Measurements from ENCODE around the gene CACNA1C.

The CACNA1C gene

GRCh38 chr12:2622460-2622859 lies 569.7 kb downstream of the CACNA1C start:
- H3K4me3 ChIP-seq (ENCODE audit: low read depth, low read length): no peak overlapping the region
- H3K79me2 ChIP-seq (ENCODE audit: control insufficient read depth, insufficient read depth, low read length, unreplicated experiment): no peaks in the 10 kb centered on the region
- H3K36me3 ChIP-seq (ENCODE audit: insufficient read depth, low read length): no peaks in the 10 kb centered on the region
- H3K4me1 ChIP-seq (ENCODE audit: control insufficient read depth, insufficient read depth, low read length, unreplicated experiment): no peaks in the 10 kb centered on the region
- H3K27me3 ChIP-seq (ENCODE audit: insufficient read depth, low read length): 0 out of 2 replicates have a peak, but pooled peaks cover 5% of the 10 kb centered on the region
- H3K27ac ChIP-seq (ENCODE audit: low read depth, low read length): no peak overlapping the region
- H2AFZ ChIP-seq (ENCODE audit: low read length, unreplicated experiment): no peak overlapping the region

- H3K36me3 ChIP-seq (ENCODE audit: insufficient read depth, low read length): no peaks in the 10 kb centered on the region
- H3K4me1 ChIP-seq (ENCODE audit: control insufficient read depth, insufficient read depth, low read length, unreplicated experiment): no peaks in the 10 kb centered on the region
- no peaks in the 10 kb centered on the region for H3K79me2 ChIP-seq (ENCODE audit: control insufficient read depth, insufficient read depth, low read length, unreplicated experiment)
- no peak overlapping the region for H2AFZ ChIP-seq (ENCODE audit: low read length, unreplicated experiment)
- H3K27ac ChIP-seq (ENCODE audit: low read depth, low read length): no peak overlapping the region
- H3K4me3 ChIP-seq (ENCODE audit: low read depth, low read length): no peak overlapping the region
- 0 out of 2 replicates have a peak, but pooled peaks cover 5% of the 10 kb centered on the region for H3K27me3 ChIP-seq (ENCODE audit: insufficient read depth, low read length)
Measured at GRCh38 chr12:2623472-2623871, 570.7 kb downstream of the CACNA1C start.

DNA sequence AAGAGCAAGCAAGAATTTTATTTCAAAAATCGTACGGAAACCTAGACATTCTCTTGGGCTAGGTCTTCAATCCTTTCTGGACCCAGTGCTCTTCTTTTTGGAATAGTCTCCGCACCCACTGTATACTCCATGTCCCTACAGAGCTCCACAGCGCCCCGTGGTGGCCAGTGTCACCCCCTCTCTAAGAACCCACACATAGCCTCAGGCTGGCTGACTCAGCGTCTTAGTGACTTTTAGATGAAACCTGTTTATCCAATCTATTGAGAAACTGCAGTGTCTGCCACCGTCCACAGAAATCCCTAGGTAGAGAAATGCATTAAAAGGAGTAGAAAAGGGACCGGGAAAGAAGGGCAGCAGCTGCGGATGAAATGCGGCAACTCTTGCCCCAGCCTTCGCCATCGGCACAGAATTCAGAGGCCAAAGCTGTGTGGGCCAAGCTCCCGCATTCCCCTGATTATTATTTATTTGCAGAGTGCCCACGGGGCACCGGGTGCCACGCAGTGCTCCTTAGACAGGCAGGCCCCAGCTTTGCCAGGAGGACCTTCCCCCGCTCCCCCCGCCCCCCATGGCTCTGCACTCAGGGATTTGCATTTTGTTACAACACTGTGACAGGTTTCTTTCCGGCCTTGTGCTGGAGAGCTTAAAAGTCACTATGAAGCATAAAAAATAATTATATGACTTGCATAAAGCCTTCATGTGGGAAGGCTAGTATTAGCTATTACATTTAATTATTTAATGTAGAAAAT lies 571.9 kb downstream of the CACNA1C start:
- no peaks in the 10 kb centered on the region for H3K4me1 ChIP-seq (ENCODE audit: control insufficient read depth, insufficient read depth, low read length, unreplicated experiment)
- H3K36me3 ChIP-seq (ENCODE audit: insufficient read depth, low read length): no peaks in the 10 kb centered on the region
- H3K27ac ChIP-seq (ENCODE audit: low read depth, low read length): no peak overlapping the region
- no peak overlapping the region for H2AFZ ChIP-seq (ENCODE audit: low read length, unreplicated experiment)
- 0 out of 2 replicates have a peak, but pooled peaks cover 5% of the 10 kb centered on the region for H3K27me3 ChIP-seq (ENCODE audit: insufficient read depth, low read length)
- H3K79me2 ChIP-seq (ENCODE audit: control insufficient read depth, insufficient read depth, low read length, unreplicated experiment): no peaks in the 10 kb centered on the region
- H3K4me3 ChIP-seq (ENCODE audit: low read depth, low read length): no peak overlapping the region

DNA sequence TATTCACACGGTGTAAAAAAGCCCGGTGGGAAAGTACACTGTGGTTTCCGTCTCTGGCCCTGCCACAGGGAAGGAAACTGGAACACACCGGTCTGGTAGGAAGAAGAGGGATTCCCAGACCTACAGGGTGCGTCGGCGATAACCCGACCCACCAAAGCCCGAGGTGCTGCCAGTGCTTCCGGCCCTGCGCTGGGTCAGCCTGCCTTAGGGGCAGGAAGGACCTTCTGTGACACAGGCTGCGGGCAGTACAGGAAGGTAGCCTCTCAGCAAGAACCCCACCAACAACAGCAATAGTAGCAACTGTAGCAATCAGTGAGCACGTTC lies 572.5 kb downstream of the CACNA1C start:
- no peak overlapping the region for H2AFZ ChIP-seq (ENCODE audit: low read length, unreplicated experiment)
- no peaks in the 10 kb centered on the region for H3K4me1 ChIP-seq (ENCODE audit: control insufficient read depth, insufficient read depth, low read length, unreplicated experiment)
- H3K27me3 ChIP-seq (ENCODE audit: insufficient read depth, low read length): 0 out of 2 replicates have a peak, but pooled peaks cover 5% of the 10 kb centered on the region
- H3K79me2 ChIP-seq (ENCODE audit: control insufficient read depth, insufficient read depth, low read length, unreplicated experiment): no peaks in the 10 kb centered on the region
- no peak overlapping the region for H3K27ac ChIP-seq (ENCODE audit: low read depth, low read length)
- no peak overlapping the region for H3K4me3 ChIP-seq (ENCODE audit: low read depth, low read length)
- H3K36me3 ChIP-seq (ENCODE audit: insufficient read depth, low read length): no peaks in the 10 kb centered on the region

DNA sequence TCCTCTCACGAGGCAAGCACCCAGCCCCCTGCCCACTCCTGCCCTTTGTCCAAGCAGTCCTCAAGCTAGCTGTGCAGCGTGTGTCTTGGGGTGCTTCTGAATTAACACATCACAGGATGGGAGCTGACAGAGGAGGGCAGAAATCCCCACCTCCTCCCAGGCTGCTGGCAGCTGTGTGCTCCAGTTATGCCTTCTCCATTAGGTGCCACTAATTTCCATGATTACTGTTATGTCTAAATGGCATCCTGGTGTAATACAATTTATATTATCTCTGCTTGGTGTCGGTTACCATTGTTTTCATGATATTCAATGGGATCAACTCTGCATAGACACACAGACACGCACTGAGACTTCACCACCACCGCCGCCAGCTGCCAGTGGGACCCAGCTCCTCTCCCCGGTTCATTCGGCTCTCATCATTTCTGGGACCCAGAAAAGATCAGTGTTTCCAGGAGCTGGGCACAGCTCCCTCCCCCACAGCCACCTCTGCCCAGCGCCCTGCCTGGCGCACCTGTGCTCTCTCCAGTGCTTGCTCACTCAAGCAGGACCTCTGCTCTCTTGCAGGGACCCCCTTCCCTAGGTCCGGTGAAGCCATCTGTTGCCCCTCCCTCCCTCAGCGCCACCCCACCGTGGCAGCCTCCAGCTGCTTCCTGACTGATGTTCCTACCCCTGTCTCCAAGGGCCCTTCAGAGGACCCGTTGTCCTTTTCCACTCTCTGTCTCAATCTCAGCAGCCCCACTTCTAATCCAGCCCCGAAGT lies 574.5 kb downstream of the CACNA1C start:
- H3K4me1 ChIP-seq (ENCODE audit: control insufficient read depth, insufficient read depth, low read length, unreplicated experiment): no peaks in the 10 kb centered on the region
- no peak overlapping the region for H3K4me3 ChIP-seq (ENCODE audit: low read depth, low read length)
- H3K27me3 ChIP-seq (ENCODE audit: insufficient read depth, low read length): no peaks in the 10 kb centered on the region; the same call in 1 of the 2 replicates
- no peak overlapping the region for H3K27ac ChIP-seq (ENCODE audit: low read depth, low read length)
- H2AFZ ChIP-seq (ENCODE audit: low read length, unreplicated experiment): no peak overlapping the region
- H3K36me3 ChIP-seq (ENCODE audit: insufficient read depth, low read length): no peaks in the 10 kb centered on the region
- H3K79me2 ChIP-seq (ENCODE audit: control insufficient read depth, insufficient read depth, low read length, unreplicated experiment): no peaks in the 10 kb centered on the region

GRCh38 chr12:2627835-2628191 lies 575.0 kb downstream of the CACNA1C start:
- Histone ChIP-seq H3K4me1 (ENCODE audit: control insufficient read depth, insufficient read depth, low read length, unreplicated experiment) (no peaks in the 10 kb centered on the region), H2AFZ (ENCODE audit: low read length, unreplicated experiment) (no peak overlapping the region), H3K4me3 (ENCODE audit: low read depth, low read length) (no peak overlapping the region), H3K36me3 (ENCODE audit: insufficient read depth, low read length) (no peaks in the 10 kb centered on the region), H3K27ac (ENCODE audit: low read depth, low read length) (no peak overlapping the region), H3K79me2 (ENCODE audit: control insufficient read depth, insufficient read depth, low read length, unreplicated experiment) (no peaks in the 10 kb centered on the region), H3K27me3 (ENCODE audit: insufficient read depth, low read length) (no peaks in the 10 kb centered on the region; the same call in 1 of the 2 replicates)

GRCh38 chr12:2628401-2628800 lies 575.6 kb downstream of the CACNA1C start:
- H3K4me3 ChIP-seq (ENCODE audit: low read depth, low read length): no peak overlapping the region
- no peaks in the 10 kb centered on the region for H3K36me3 ChIP-seq (ENCODE audit: insufficient read depth, low read length)
- H2AFZ ChIP-seq (ENCODE audit: low read length, unreplicated experiment): no peak overlapping the region
- H3K4me1 ChIP-seq (ENCODE audit: control insufficient read depth, insufficient read depth, low read length, unreplicated experiment): no peaks in the 10 kb centered on the region
- no peak overlapping the region for H3K27ac ChIP-seq (ENCODE audit: low read depth, low read length)
- no peaks in the 10 kb centered on the region; the same call in 1 of the 2 replicates for H3K27me3 ChIP-seq (ENCODE audit: insufficient read depth, low read length)
- H3K79me2 ChIP-seq (ENCODE audit: control insufficient read depth, insufficient read depth, low read length, unreplicated experiment): no peaks in the 10 kb centered on the region

- H3K4me3 ChIP-seq (ENCODE audit: low read depth, low read length): no peak overlapping the region
- no peaks in the 10 kb centered on the region for H3K36me3 ChIP-seq (ENCODE audit: insufficient read depth, low read length)
- no peaks in the 10 kb centered on the region; the same call in 1 of the 2 replicates for H3K27me3 ChIP-seq (ENCODE audit: insufficient read depth, low read length)
- H3K79me2 ChIP-seq (ENCODE audit: control insufficient read depth, insufficient read depth, low read length, unreplicated experiment): no peaks in the 10 kb centered on the region
- no peak overlapping the region for H2AFZ ChIP-seq (ENCODE audit: low read length, unreplicated experiment)
- H3K27ac ChIP-seq (ENCODE audit: low read depth, low read length): no peak overlapping the region
- no peaks in the 10 kb centered on the region for H3K4me1 ChIP-seq (ENCODE audit: control insufficient read depth, insufficient read depth, low read length, unreplicated experiment)
Measured at GRCh38 chr12:2629051-2629450, 576.3 kb downstream of the CACNA1C start.

GRCh38 chr12:2631653-2632350 lies 579.0 kb downstream of the CACNA1C start:
- no peaks in the 10 kb centered on the region; the same call in 1 of the 2 replicates for H3K27me3 ChIP-seq (ENCODE audit: insufficient read depth, low read length)
- no peak overlapping the region for H2AFZ ChIP-seq (ENCODE audit: low read length, unreplicated experiment)
- no peak overlapping the region for H3K4me3 ChIP-seq (ENCODE audit: low read depth, low read length)
- H3K4me1 ChIP-seq (ENCODE audit: control insufficient read depth, insufficient read depth, low read length, unreplicated experiment): no peaks in the 10 kb centered on the region
- H3K27ac ChIP-seq (ENCODE audit: low read depth, low read length): no peak overlapping the region
- H3K36me3 ChIP-seq (ENCODE audit: insufficient read depth, low read length): no peaks in the 10 kb centered on the region
- H3K79me2 ChIP-seq (ENCODE audit: control insufficient read depth, insufficient read depth, low read length, unreplicated experiment): no peaks in the 10 kb centered on the region

DNA sequence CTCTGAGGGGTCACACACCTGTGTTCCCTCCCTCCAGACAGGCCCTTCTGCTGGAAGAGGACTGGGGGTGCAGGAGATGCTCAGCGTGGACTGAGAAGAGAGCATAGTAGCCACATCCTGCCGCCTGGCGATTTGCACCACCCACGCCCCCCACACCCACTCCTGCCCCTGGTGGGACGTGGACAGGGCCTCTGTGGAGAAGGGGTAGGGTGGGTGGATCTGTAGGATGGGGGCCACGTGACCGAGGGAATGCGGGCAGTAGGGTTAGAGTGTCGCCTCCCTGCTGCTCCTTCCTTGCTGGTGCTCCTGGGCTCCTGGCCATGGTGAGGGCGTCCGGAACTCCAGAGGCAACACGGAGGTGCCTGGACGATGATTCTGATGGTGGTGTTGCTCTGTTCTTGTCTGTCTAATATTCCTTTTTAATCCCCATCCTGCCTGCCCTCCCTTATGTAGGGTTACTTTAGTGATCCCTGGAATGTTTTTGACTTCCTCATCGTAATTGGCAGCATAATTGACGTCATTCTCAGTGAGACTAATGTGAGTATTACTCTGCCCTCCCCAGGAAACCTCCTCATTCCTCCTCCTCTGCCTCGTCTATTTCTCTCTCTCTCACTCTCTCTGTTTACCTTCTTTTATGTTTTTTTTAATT lies 580.5 kb downstream of the CACNA1C start:
- no peak overlapping the region for H2AFZ ChIP-seq (ENCODE audit: low read length, unreplicated experiment)
- no peaks in the 10 kb centered on the region; the same call in 1 of the 2 replicates for H3K27me3 ChIP-seq (ENCODE audit: insufficient read depth, low read length)
- H3K4me1 ChIP-seq (ENCODE audit: control insufficient read depth, insufficient read depth, low read length, unreplicated experiment): no peaks in the 10 kb centered on the region
- no peaks in the 10 kb centered on the region for H3K36me3 ChIP-seq (ENCODE audit: insufficient read depth, low read length)
- H3K4me3 ChIP-seq (ENCODE audit: low read depth, low read length): no peak overlapping the region
- H3K27ac ChIP-seq (ENCODE audit: low read depth, low read length): no peak overlapping the region
- H3K79me2 ChIP-seq (ENCODE audit: control insufficient read depth, insufficient read depth, low read length, unreplicated experiment): no peaks in the 10 kb centered on the region
